K562 (cell line): ENCODE results near the gene CAMK2B. TPM values are rescaled to one million over a fixed set of nuclear protein-coding genes. Genes with fewer than 3 reads are reported as not detected.

Experiments used
- ATAC-seq: fragments of 200-7000 bp; cut with Tn5 transposase; 3 replicates; pipeline ENCODE4 v1.9.1; 2020; ENCODE audit warnings: moderate library complexity
- BruUV-seq: library from RNA; stranded (reverse); fragments of 400-500 nt; replicated peaks from 2 replicates; lab custom pipeline; 2021; lab: Mats Ljungman, UMichigan
- CTCF ChIA-PET: fragments of 300-600 bp; formaldehyde crosslinking; extraction: SDS; loops from one replicate; lab custom pipeline; 2021; ENCODE audit warnings: low intra/inter-chr PET ratio; lab: Yijun Ruan, JAX
- POLR2A ChIA-PET: fragments of 300-600, 350-650 bp; sonication (Branson Sonifier 250); formaldehyde crosslinking; extraction: SDS; loops from one replicate; lab custom pipeline; 2021; ENCODE audit warnings: antibody characterized with exemption, inconsistent platforms; lab: Yijun Ruan, JAX
- DNase-seq, 4 experiments: peaks; one replicate each; pipeline versions ENCODE4 v3.0.0 to v3.0.0-alpha.2; 2011 to 2018; ENCODE audit warnings: low spot score in 3 of 4, mixed read lengths in 3 of 4; ENCODE audit errors: extremely low read depth in 1 of 4
- FAIRE-seq: peaks from 2 replicates; lab custom pipeline; 2011; peaks lifted over from hg19 to GRCh38; lab: Jason Lieb, UNC
- H2AFZ ChIP-seq: 2 replicates; pipeline ENCODE4 v1.6.0; 2011; ENCODE audit warnings: low read depth, low read length, control low read depth, inconsistent platforms
- H3K27ac ChIP-seq: fragments of 200-600 bp; 3 replicates; pipeline ENCODE4 v1.8.0; 2011; ENCODE audit warnings: low read depth, mild to moderate bottlenecking, control low read depth, inconsistent platforms, low read length, moderate library complexity, mixed read lengths; ENCODE audit errors: extremely low read depth
- H3K27me3 ChIP-seq, 2 experiments: fragments of 300-600 bp in 1 of 2; 2 replicates in 1 of 2; 3 replicates in 1 of 2; pipeline versions ENCODE4 v1.6.0 to v1.8.0; 2011; ENCODE audit warnings: inconsistent platforms in 2 of 2, low read length in 2 of 2, mild to moderate bottlenecking in 1 of 2, mixed read lengths in 1 of 2, moderate library complexity in 1 of 2; ENCODE audit not compliant: control insufficient read depth in 2 of 2, insufficient read depth in 2 of 2
- H3K36me3 ChIP-seq: fragments of 300-600 bp; 3 replicates; pipeline ENCODE4 v1.8.0; 2011; ENCODE audit warnings: mild to moderate bottlenecking, low read length, inconsistent platforms; ENCODE audit not compliant: control insufficient read depth, insufficient read depth
- H3K4me1 ChIP-seq, 2 experiments: fragments of 200-600 bp in 1 of 2; replicated peaks in 1 of 2; 2 replicates in 1 of 2; 3 replicates in 1 of 2; pipeline versions ENCODE4 v1.5.1 to v1.8.0; 2011; ENCODE audit warnings: inconsistent platforms in 2 of 2, low read length in 2 of 2, mild to moderate bottlenecking in 1 of 2, mixed read lengths in 1 of 2, moderate library complexity in 1 of 2; ENCODE audit not compliant: control insufficient read depth in 2 of 2, insufficient read depth in 2 of 2
- H3K4me2 ChIP-seq: 2 replicates; pipeline ENCODE4 v1.6.1; 2011; ENCODE audit warnings: low read length, control low read depth, inconsistent platforms, mixed read lengths; ENCODE audit not compliant: insufficient read depth
- H3K4me3 ChIP-seq: fragments of 200-600 bp; sonication (generic), shearing (Covaris generic); 2 replicates; pipeline ENCODE4 v1.5.1; 2016; ENCODE audit warnings: control low read depth, inconsistent platforms
- H3K79me2 ChIP-seq: fragments of 200-600 bp; 3 replicates; pipeline ENCODE4 v1.8.0; 2011; ENCODE audit warnings: low read length, inconsistent platforms; ENCODE audit not compliant: control insufficient read depth, insufficient read depth
- H3K9ac ChIP-seq, 2 experiments: 2 replicates each; pipeline versions ENCODE4 v1.6.0 to v1.6.1; 2011; ENCODE audit warnings: low read depth in 2 of 2, low read length in 2 of 2, control low read depth in 1 of 2, inconsistent platforms in 1 of 2, mild to moderate bottlenecking in 1 of 2, mixed read lengths in 1 of 2; ENCODE audit not compliant: insufficient read depth in 1 of 2
- H3K9me1 ChIP-seq: one replicate; pipeline ENCODE4 v1.6.0; 2011; ENCODE audit warnings: inconsistent platforms, mild to moderate bottlenecking, low read length, moderate library complexity; ENCODE audit not compliant: control insufficient read depth, insufficient read depth
- H3K9me3 ChIP-seq: replicated peaks from 2 replicates; pipeline ENCODE4 v1.5.1; 2011; ENCODE audit warnings: low read depth, low read length, inconsistent platforms; ENCODE audit not compliant: control insufficient read depth, insufficient read depth
- H4K20me1 ChIP-seq: replicated peaks from 2 replicates; pipeline ENCODE4 v1.6.1; 2011; ENCODE audit warnings: low read length, inconsistent platforms, mixed read lengths; ENCODE audit not compliant: control insufficient read depth, insufficient read depth
- CAMTA2 ChIP-seq: fragments of 250-450 bp; sonication (Bioruptor Pico); conservative IDR thresholded peaks from 2 replicates; pipeline ENCODE4 v1.5.1; 2022
- POLR2AphosphoS5 ChIP-seq: IDR thresholded peaks from 2 replicates; pipeline ENCODE4 v1.6.1; 2011; ENCODE audit warnings: mild to moderate bottlenecking, low read depth, low read length, moderate library complexity; ENCODE audit not compliant: control insufficient read depth, insufficient read depth
- RFX1 ChIP-seq: fragments of 450-650 bp; IDR thresholded peaks from 2 replicates; pipeline ENCODE4 v1.6.1; 2016; ENCODE audit warnings: mild to moderate bottlenecking, moderate library complexity
- SOX6 ChIP-seq: fragments of 450-650 bp; IDR thresholded peaks from 2 replicates; pipeline ENCODE4 v1.6.1; 2014; ENCODE audit warnings: mild to moderate bottlenecking
- YBX1 ChIP-seq: fragments of 450-650 bp; IDR thresholded peaks from 2 replicates; pipeline ENCODE4 v1.7.1; 2016; ENCODE audit warnings: mild to moderate bottlenecking
- WGBS: fragments of 100-300 bp; shearing (Covaris generic); methylation state at CpG from one replicate; pipeline ENCODE4 v1.1.6; 2016; ENCODE audit warnings: low coverage, mixed read lengths; ENCODE audit not compliant: insufficient coverage; ENCODE audit errors: missing lambda C conversion rate; 5-methylcytosine and 5-hydroxymethylcytosine counted together
- in situ Hi-C: fragments of 300-500 bp; cut with MboI; formaldehyde crosslinking; loops from 4 replicates; pipeline ENCODE4 v1.15.0; 2018; ENCODE audit warnings: inconsistent platforms, mixed read lengths
- intact Hi-C: fragments of 100-400 bp; cut with micrococcal nuclease; formaldehyde crosslinking; loops from 2 replicates; pipeline ENCODE4 v1.14.2; 2022
- polyA plus RNA-seq, 8 experiments: library from polyadenylated mRNA; depleted of rRNA in 4 of 8; stranded (reverse) in 5 of 8; unstranded in 3 of 8; fragments of >200 nt; fragmentation: Nextera tagmentation in 2 of 8; fragmentation: Illumina TruSeq in 1 of 8; extraction: Ambion mirVana in 2 of 8; extraction: Trizol in 1 of 8; gene quantifications; 2 replicates each; pipeline versions ENCODE4 v1.2.1 to v1.2.3, GENCODE V29; 2011 to 2014; ENCODE audit warnings: inconsistent platforms in 1 of 8, missing spikeins in 1 of 8
- total RNA-seq, 7 experiments: library from RNA; depleted of rRNA in 6 of 7; stranded (reverse); fragments of >200 nt in 6 of 7; fragmentation: Illumina TruSeq in 2 of 7; extraction: Trizol in 2 of 7; gene quantifications; 2 replicates each; pipeline versions ENCODE4 v1.2.1 to v1.2.3, GENCODE V29; 2011 to 2021; ENCODE audit warnings: low replicate concordance in 1 of 7
- TF ChIP-seq, protein P1 (sequence below): fragments of 250-450 bp; sonication (Bioruptor Pico); IDR thresholded peaks from 2 replicates; pipeline ENCODE4 v1.5.0; 2021
- TF ChIP-seq, protein P2 (sequence below), 2 experiments: fragments of 450-650 bp; formaldehyde crosslinking in 1 of 2; IDR thresholded peaks; 2 replicates each; pipeline versions ENCODE4 v1.4.0 to v1.6.1; 2014 to 2020; ENCODE audit warnings: mild to moderate bottlenecking in 2 of 2, borderline replicate concordance in 1 of 2, low read depth in 1 of 2
- TF ChIP-seq, protein P3 (sequence below): sonication (generic); formaldehyde crosslinking; IDR thresholded peaks from 2 replicates; pipeline ENCODE4 v1.9.0; 2022; ENCODE audit warnings: mild to moderate bottlenecking, missing genetic modification reagents

Gene CAMK2B
- total and polyA plus RNA-seq, 9 of the 15 experiments (the other 6 are each of a cell fraction or from before 2014, with no cell fraction given): 0.04 to 0.09 (median 0.05) TPM; not detected in 4

DNA sequence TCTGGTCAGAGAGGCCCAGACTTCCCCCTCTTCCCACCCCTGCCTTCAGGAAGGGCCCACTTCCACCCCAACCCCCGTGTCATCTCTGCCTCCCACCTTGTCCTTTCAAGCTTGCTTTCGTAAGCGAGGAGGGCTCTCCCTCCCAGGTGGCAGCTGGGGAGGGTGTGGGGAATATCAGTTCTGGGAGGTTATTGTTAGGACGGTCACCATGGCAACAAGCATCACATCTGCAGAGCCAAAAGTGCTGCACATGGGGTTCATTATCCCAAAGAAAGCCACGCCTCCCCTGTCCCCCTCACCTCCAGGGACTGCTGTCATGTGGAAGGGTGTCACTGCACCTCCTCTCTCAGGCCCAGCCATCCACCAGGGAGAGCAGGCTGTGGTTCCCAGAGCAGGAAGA is 2.6 kb upstream of the CAMK2B start:
- 3% methylated on average over 5 of the region's 5 CpGs for WGBS
- CTCF ChIA-PET: no interaction called here
- intact Hi-C loops: no loop called here

More for the DNA sequence above, 2.6 kb upstream of the CAMK2B start:
- Histone ChIP-seq H3K4me2 (no peak overlapping the region), H4K20me1 (no peaks in the 10 kb centered on the region), H3K9me1 (no peaks in the 10 kb centered on the region), H3K4me3 (no peak overlapping the region), H3K36me3 (no peaks in the 10 kb centered on the region), H3K27me3 (peaks cover 6 to 27% of the 10 kb centered on the region in 2 experiments; a peak in 4 of 5 replicates), H3K27ac (no peak overlapping the region), H3K4me1 (peaks cover 0 to 5% of the 10 kb centered on the region in 2 experiments; a peak in 2 of 5 replicates), H3K9ac (no peak overlapping the region), H3K79me2 (no peaks in the 10 kb centered on the region), H2AFZ (no peak overlapping the region), H3K9me3 (no peaks in the 10 kb centered on the region)
- no TSS peak for BruUV-seq
- TF ChIP-seq POLR2AphosphoS5 (no peak), RFX1 (peak; percentile 84), CAMTA2 (CRISPR knock-in tag) (no peak), SOX6 (no peak), YBX1 (no peak)
- TF ChIP-seq, protein P1, sequence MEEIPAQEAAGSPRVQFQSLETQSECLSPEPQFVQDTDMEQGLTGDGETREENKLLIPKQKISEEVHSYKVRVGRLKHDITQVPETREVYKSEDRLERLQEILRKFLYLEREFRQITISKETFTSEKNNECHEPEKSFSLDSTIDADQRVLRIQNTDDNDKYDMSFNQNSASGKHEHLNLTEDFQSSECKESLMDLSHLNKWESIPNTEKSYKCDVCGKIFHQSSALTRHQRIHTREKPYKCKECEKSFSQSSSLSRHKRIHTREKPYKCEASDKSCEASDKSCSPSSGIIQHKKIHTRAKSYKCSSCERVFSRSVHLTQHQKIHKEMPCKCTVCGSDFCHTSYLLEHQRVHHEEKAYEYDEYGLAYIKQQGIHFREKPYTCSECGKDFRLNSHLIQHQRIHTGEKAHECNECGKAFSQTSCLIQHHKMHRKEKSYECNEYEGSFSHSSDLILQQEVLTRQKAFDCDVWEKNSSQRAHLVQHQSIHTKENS (CRISPR knock-in tag): no peak
- TF ChIP-seq, protein P2, sequence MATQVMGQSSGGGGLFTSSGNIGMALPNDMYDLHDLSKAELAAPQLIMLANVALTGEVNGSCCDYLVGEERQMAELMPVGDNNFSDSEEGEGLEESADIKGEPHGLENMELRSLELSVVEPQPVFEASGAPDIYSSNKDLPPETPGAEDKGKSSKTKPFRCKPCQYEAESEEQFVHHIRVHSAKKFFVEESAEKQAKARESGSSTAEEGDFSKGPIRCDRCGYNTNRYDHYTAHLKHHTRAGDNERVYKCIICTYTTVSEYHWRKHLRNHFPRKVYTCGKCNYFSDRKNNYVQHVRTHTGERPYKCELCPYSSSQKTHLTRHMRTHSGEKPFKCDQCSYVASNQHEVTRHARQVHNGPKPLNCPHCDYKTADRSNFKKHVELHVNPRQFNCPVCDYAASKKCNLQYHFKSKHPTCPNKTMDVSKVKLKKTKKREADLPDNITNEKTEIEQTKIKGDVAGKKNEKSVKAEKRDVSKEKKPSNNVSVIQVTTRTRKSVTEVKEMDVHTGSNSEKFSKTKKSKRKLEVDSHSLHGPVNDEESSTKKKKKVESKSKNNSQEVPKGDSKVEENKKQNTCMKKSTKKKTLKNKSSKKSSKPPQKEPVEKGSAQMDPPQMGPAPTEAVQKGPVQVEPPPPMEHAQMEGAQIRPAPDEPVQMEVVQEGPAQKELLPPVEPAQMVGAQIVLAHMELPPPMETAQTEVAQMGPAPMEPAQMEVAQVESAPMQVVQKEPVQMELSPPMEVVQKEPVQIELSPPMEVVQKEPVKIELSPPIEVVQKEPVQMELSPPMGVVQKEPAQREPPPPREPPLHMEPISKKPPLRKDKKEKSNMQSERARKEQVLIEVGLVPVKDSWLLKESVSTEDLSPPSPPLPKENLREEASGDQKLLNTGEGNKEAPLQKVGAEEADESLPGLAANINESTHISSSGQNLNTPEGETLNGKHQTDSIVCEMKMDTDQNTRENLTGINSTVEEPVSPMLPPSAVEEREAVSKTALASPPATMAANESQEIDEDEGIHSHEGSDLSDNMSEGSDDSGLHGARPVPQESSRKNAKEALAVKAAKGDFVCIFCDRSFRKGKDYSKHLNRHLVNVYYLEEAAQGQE (IDR thresholded peaks at IDR 0.05; ENCODE audit: borderline replicate concordance): no peak
- TF ChIP-seq, protein P2 (CRISPR knock-in tag; IDR thresholded peaks at IDR 0.05; ENCODE audit: low read depth): no peak
- TF ChIP-seq, protein P3, sequence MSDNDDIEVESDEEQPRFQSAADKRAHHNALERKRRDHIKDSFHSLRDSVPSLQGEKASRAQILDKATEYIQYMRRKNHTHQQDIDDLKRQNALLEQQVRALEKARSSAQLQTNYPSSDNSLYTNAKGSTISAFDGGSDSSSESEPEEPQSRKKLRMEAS: no peak
- FAIRE-seq: no peak
- no peak for ATAC-seq
- DNase-seq: no peak
- in situ Hi-C loops: no loop called here
- POLR2A ChIA-PET: no interaction called here
